Left cardiac atrium (tissue), 4 donors: Measurements from ENCODE around the gene TTLL6. TPM values are rescaled to one million over a fixed set of nuclear protein-coding genes. Genes with fewer than 3 reads are reported as not detected.

ENCODE experiments used
- ATAC-seq, 2 donors: fragments of 200-7000 bp; cut with Tn5 transposase; one replicate each; pipeline ENCODE4 v1.9.1; 2020; ENCODE audit warnings: mild to moderate bottlenecking in 2 of 2, moderate library complexity in 2 of 2
- DNase-seq: peaks from one replicate; pipeline ENCODE4 v3.0.0-alpha.2; 2020
- intact Hi-C, 2 donors: fragments of 100-400 bp; cut with DNase I; formaldehyde crosslinking; loops; one replicate each; pipeline versions ENCODE4 v1.14.1 to v1.15.1; 2022 to 2023
- total RNA-seq, 2 donors: library from RNA; stranded (reverse); fragmentation: NEBNext Ultra II Directional; extraction: Animal tissue kit (Norgen Biotek cat#: 25700); gene quantifications; one replicate each; pipeline ENCODE4 v1.2.1, GENCODE V29; 2021
- donor health status: DM: no; HTN: yes; CAD: no.
- donor health status: DM: no; HTN: yes; CAD: no; lungs with severe emphysema.
- donor health status: DM: yes; HTN: yes; CAD: no.
- donor health status: Dilated cardiomyopathy.

TTLL6 gene
- total RNA-seq, 2 donors from 2014 or later = 0.16 TPM; not detected in 1

- peak; percentile 52 for DNase-seq
- intact Hi-C loops = loop anchor here (5.0 to 10.0 kb wide), 2 partner anchors 146 to 154 kb away; no protein-coding TSS in a partner anchor
- ATAC-seq = no peak
Observed at GRCh38 chr17:48728232-48729231, 88.5 kb downstream of the TTLL6 start, which contains the start of gene HOXB13. TSS of gene HOXB13 (minus strand) at chr17:48728750. CDS start at chr17:48728593, 157 bp downstream.

GRCh38 chr17:48727415-48728175, 89.4 kb downstream of the TTLL6 start:
- no peak for ATAC-seq

DNA sequence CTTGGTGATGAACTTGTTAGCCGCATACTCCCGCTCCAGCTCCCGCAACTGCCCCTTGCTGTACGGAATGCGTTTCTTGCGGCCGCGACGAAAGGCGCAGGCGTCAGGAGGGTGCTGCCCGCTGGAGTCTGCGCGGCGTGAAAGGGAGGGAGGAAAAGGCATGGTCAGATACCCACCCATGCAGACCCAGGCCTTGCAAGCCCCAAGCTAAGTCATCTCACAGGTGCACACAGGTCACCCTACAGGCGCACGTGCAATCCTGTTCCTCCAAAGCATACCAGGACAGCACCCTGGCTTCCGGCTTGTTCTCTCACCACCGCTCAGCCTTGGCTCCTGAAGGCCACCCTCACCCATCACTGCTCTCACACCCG, 90.1 kb downstream of the TTLL6 start:
- intact Hi-C loops = loop anchor here (5.0 to 10.0 kb wide), 2 partner anchors 148 to 155 kb away; no protein-coding TSS in a partner anchor
- no peak for DNase-seq
- ATAC-seq = no peak

More at GRCh38 chr17:48727415-48728175, 89.4 kb downstream of the TTLL6 start:
- no peak for DNase-seq
- intact Hi-C loops = loop anchor here (5.0 to 10.0 kb wide), 2 partner anchors 147 to 155 kb away; no protein-coding TSS in a partner anchor

DNA sequence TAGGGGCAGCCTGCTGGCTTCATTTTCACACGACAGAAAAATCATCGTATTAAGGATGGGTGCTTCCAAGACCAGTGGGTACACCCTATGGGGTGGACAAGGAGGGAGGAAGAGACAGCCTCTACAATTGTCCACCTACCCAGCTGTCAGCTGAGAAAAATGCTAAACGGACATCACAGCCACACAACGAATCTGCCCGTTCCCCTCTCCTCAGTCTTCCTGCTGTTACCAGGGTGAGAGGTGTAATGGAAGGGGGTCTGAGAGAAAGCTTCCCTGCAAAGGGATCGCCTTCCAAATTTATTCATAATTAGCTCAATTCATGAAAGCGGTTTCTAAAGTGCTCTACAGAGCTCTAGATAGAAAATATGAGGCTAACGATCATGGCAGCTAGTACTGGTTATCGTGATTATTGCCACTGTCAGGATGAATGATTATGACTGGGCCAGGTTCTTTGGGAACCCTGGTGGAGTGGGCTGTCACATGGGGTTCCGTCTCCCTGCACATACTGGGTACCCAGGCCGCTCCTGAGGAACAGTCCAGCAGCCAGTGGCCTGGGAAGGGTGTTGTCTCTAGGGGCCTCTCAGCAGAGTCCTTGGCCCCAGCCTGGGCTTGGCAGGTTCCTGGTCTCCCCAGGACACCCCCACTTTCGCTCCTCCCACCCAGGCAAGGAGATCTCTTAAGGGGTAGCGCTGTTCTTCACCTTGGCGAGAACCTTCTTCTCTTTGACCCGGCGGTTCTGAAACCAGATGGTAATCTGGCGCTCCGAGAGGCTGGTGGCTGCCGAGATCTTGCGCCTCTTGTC, 90.7 kb downstream of the TTLL6 start:
- intact Hi-C loops = loop anchor here (5.0 to 10.0 kb wide), 2 partner anchors 148 to 156 kb away; no protein-coding TSS in a partner anchor
- DNase-seq (no peak), ATAC-seq (no peak)

DNA sequence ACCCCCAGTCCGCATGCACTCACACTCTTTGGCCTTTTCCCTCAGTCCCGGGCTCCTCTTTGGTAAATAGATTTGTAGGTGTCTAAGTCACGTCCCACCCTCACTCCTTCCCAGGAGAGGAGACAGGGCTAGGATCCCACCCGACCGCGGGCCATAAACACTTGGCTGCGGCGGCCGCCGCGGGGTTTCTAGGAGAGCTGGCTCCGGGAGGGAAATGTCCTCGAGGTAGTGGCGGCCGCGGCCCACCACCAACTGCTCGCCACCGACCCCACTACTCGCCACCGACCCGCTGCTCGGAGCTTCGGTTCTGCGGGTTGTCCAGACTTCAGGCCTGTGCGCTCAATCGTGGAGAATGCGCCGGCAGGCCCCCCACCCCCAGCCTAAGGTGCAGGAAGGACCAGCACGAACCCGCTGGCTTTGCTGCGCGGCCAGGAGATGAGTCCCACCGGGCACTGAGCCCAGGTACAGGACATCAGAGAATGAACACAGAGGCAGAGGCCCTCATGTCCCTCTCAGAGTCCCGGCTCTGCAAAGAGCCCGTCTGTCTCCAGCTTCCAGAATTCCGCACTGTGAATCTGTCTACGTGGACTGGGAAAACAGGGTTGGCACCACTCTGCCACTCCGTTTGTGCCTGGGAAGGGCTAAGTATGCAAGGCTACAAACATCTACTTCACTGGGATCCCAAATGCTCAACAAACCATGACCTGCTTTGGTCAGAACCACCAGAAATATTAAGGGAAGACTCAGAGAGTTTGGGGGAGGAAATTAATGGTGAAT, 91.6 kb downstream of the TTLL6 start:
- no peak for DNase-seq
- intact Hi-C loops = loop anchor here (2.0 to 10.0 kb wide), 3 partner anchors 65 to 157 kb away; no protein-coding TSS in a partner anchor
- ATAC-seq = no peak

DNA sequence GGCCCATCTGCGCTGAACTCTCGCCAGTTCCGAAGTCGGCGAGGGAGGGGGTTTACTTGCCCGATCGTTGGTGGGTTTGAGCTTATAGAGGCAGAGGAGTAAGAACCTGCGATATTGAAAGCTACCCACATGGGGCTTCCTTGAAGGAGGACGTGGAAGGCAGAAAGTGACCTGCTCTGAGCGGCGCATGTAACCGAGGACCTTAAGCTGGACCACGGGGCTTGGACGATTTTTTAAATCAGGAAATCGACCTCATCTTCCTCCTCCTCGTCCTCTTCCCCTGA, 92.1 kb downstream of the TTLL6 start:
- ATAC-seq (no peak), DNase-seq (no peak)
- intact Hi-C loops = loop anchor here (2.0 to 10.0 kb wide), 3 partner anchors 66 to 157 kb away; no protein-coding TSS in a partner anchor

DNA sequence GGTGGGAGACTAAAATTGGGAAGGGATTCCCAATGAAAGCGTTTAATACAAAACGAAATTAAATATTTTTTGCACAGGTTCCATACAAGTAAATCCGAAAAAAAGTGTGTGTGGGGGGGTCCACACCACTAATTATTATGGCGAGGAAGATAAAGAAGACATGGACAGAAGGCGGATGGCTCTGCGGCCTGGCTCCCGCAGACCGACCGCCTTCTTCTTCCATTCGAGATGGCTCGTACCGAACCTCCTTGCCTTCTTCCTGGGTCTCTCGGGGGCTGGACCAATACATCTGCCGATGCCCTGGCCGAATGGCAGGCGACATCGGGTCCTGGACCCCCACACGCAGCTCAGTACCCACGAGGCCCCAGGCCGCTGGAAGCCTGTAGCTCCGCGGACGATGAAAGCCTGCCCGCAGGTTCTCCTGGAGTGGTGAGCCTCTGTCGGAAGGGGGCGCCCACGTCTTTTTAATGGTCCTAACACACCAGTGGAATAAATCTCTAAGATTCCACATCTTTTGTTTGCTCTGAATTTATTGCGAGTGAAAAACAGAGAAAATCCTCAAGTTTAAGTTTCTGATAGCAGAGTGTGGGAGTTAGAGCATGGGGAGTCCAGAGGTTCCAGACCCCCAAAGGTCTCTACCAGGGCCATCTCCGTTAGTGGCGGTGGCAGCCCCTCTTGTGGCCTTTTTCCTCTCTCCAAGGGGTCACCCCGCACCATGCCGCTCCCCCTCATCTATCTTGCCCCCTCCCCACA, 92.6 kb downstream of the TTLL6 start:
- intact Hi-C loops = loop anchor here (1.0 to 10.0 kb wide), 4 partner anchors 66 to 158 kb away; no protein-coding TSS in a partner anchor
- ATAC-seq (peak; percentile 86 to 90), DNase-seq (peak; percentile 90)

DNA sequence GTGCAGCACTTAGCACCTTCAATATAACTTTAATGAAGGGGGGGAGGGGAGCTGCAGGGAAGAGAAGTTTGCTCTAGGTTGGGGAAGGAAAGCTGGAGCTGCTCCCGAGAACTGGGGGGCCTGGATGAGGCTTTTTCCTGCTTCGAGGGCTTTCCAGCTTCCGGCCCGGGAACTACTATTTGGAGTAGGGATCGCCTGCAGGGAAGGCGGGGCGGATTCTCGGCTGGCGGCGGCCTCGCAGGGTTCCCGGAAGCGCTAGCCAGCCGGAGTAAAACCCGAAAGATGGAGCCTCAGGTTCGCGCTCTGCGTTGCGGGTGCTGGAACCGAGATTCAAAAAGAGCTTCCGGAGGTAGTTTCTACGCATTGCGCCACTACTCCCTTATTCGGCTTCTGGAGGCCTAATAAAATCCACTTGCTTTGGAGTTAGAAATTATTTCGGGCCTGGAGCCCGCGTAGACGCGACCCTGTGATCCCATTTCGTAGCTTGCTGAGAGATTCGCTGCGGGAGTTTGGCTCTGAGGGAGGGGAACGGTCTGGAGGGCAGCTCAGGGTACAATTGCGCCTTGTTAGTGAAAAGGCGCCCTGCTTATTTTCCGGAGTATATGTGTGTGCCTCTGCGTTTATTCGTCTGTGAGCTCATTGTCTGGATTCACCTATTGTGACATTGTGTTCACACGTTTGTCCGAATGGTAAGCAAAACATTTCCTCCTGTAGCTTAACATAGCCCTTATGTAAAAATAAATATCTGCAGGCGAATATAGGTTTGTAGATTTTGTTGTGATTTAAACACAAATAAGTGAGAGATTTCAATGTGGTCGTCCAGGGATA, 93.4 kb downstream of the TTLL6 start:
- DNase-seq = no peak
- intact Hi-C loops = loop anchor here (1.0 to 10.0 kb wide), 3 partner anchors 67 to 151 kb away; no protein-coding TSS in a partner anchor
- no peak for ATAC-seq

- intact Hi-C loops = loop anchor here in 1 of 2 donors (10.0 kb wide), 1 partner anchor 152 kb away; no protein-coding TSS in a partner anchor
- ATAC-seq (no peak), DNase-seq (no peak)
Observed at GRCh38 chr17:48722915-48723422, 94.1 kb downstream of the TTLL6 start, which contains the start of gene PRAC2. TSS of gene PRAC2 (plus strand) at chr17:48723185. CDS start at chr17:48724411, 1,226 bp downstream.

GRCh38 chr17:48722201-48722907, 94.7 kb downstream of the TTLL6 start, which contains the start of gene PRAC1:
TSS of gene PRAC1 (minus strand) at chr17:48722518. CDS start at chr17:48722392, 126 bp downstream.
- ATAC-seq = no peak
- DNase-seq = no peak
- intact Hi-C loops = loop anchor here in 1 of 2 donors (10.0 kb wide), 1 partner anchor 152 kb away; no protein-coding TSS in a partner anchor

GRCh38 chr17:48721009-48721402, 96.0 kb downstream of the TTLL6 start:
- DNase-seq (no peak), ATAC-seq (no peak)
- intact Hi-C loops = loop anchor here in 1 of 2 donors (10.0 kb wide), 1 partner anchor 154 kb away; no protein-coding TSS in a partner anchor

- DNase-seq = no peak
- no peak for ATAC-seq
- intact Hi-C loops = loop anchor here in 1 of 2 donors (10.0 kb wide), 1 partner anchor 154 kb away; no protein-coding TSS in a partner anchor
Observed at GRCh38 chr17:48720266-48721008, 96.6 kb downstream of the TTLL6 start.

DNA sequence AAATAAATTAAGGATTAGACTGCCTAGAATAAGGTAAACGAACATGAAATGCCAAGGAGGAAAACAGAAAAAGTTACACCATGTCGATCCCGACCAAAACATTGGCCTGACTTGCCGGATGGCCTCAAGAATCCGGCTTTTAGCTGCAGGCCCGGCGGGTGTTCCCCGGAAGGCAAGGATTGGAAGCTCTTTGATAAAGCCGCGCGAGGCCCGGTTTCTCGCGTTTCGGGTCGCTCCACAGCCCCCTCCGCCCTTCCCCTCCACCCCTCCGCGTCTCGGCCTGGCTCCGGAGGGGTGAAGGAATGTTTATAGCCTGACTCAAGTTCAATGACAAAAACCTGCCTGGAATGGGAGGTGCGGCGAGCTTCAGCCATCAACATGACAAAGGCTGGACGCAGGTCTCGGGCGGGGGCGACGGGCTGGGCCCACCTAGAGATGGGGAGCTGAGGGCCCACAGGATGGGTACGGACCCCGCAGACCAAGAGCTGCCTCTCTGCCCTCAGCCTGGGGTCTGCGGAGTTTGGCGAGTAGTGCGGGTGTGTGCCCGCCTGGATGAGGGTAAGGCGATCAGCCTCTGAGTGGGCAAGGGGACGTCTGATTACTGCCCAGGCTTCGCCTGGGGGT, 97.3 kb downstream of the TTLL6 start:
- DNase-seq = no peak
- intact Hi-C loops = loop anchor here in 1 of 2 donors (10.0 kb wide), 1 partner anchor 155 kb away; no protein-coding TSS in a partner anchor
- no peak for ATAC-seq
